ACC112 (cell line): ENCODE data around the gene TGFA.

Experiments
- H2AFZ ChIP-seq: fragments of 200-600 bp; sonication (generic); one replicate; pipeline ENCODE4 v1.6.0; 2017; ENCODE audit warnings: antibody characterized with exemption, low read length; ENCODE audit not compliant: unreplicated experiment
- H3K27ac ChIP-seq: fragments of 200-600 bp; sonication (generic); 2 replicates; pipeline ENCODE4 v1.5.1; 2014; ENCODE audit warnings: low read depth, mild to moderate bottlenecking, antibody characterized with exemption, low read length, moderate library complexity
- H3K27me3 ChIP-seq: fragments of 200-600 bp; sonication (generic); 2 replicates; pipeline ENCODE4 v1.6.1; 2014; ENCODE audit warnings: mild to moderate bottlenecking, antibody characterized with exemption, low read length, moderate library complexity, mixed read lengths; ENCODE audit not compliant: insufficient read depth
- H3K36me3 ChIP-seq: fragments of 200-600 bp; sonication (generic); 2 replicates; pipeline ENCODE4 v1.6.1; 2016; ENCODE audit warnings: mild to moderate bottlenecking, antibody characterized with exemption, low read length, moderate library complexity, mixed read lengths; ENCODE audit not compliant: insufficient read depth
- H3K4me1 ChIP-seq: fragments of 200-600 bp; sonication (generic); one replicate; pipeline ENCODE4 v1.6.1; 2016; ENCODE audit warnings: low read length, mixed read lengths; ENCODE audit not compliant: insufficient read depth, unreplicated experiment, control insufficient read depth
- H3K4me3 ChIP-seq: fragments of 200-600 bp; sonication (generic); 2 replicates; pipeline ENCODE4 v1.5.1; 2014; ENCODE audit warnings: mild to moderate bottlenecking, low read depth, low read length
- H3K79me2 ChIP-seq: fragments of 200-600 bp; sonication (generic); one replicate; pipeline ENCODE4 v1.6.0; 2016; ENCODE audit warnings: low read length; ENCODE audit not compliant: control insufficient read depth, unreplicated experiment, insufficient read depth

Gene TGFA

DNA sequence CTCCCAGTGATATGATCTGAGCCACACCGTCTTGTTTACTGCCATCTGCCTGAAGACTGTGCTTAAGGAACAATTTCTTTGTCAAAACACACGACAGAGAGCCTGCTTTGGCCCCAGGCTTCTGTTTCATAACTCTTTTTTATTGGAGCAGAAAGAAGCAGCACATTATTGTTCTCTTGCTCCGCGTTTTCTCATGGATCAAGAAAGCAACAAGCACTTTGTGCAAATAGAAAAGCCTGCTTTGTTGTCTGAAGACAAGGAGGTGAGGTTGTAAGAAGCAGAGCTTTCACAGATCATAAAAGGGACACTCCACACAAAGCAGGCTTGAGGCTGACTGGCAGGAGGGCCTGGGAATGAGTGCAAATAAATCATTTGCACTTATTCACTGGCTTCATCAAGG is 133.5 kb downstream of the TGFA start:
- Histone ChIP-seq H3K27ac (no peak overlapping the region), H3K36me3 (no peaks in the 10 kb centered on the region), H3K4me1 (no peaks in the 10 kb centered on the region), H3K79me2 (no peaks in the 10 kb centered on the region), H2AFZ (no peak overlapping the region), H3K4me3 (no peak overlapping the region), H3K27me3 (peaks cover 91% of the 10 kb centered on the region)

DNA sequence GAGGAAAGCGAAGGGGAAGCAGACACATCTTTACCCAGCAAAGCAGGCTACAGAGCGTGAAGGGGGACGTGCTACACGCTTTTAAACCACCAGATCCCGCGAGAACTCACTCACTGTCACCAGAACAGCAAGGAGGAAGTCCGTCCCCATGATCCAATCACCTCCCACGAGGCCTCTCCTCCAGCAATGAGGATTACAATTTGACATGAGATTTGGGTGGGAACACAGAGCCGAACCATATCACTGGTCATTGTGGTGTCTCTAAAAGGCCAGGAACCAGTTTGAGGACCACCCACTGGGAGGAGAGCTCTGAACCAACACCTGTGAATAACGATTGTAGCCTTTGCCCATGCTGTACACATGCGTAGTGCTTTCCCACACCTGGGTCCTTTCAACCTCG is 135.1 kb downstream of the TGFA start:
- no peaks in the 10 kb centered on the region for H3K4me1 ChIP-seq
- no peaks in the 10 kb centered on the region for H3K79me2 ChIP-seq
- no peak overlapping the region for H2AFZ ChIP-seq
- peaks cover 94% of the 10 kb centered on the region for H3K27me3 ChIP-seq
- no peak overlapping the region for H3K4me3 ChIP-seq
- H3K27ac ChIP-seq = no peak overlapping the region
- H3K36me3 ChIP-seq = no peaks in the 10 kb centered on the region

DNA sequence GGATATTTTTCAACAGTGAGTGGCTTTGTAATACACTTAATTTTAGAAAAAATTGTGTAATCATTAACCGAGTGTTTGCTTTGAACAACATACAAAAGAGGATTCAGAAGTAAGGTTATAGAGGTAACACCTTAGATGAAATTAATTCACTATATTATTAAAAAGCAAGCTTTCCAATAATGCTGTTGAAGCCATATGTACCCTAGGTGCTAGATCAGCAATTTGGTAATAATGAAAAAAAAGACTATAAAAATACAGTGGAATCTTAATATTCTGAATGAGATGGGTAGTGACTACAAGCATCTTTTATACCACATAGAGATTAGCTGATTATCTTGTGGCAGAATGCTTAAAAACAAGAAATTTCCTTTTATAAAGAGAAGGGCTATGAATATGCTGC is 136.6 kb downstream of the TGFA start:
- no peak overlapping the region for H3K4me3 ChIP-seq
- H3K79me2 ChIP-seq = no peaks in the 10 kb centered on the region
- H3K27ac ChIP-seq = no peak overlapping the region
- H2AFZ ChIP-seq = no peak overlapping the region
- peaks cover 95% of the 10 kb centered on the region for H3K27me3 ChIP-seq
- no peaks in the 10 kb centered on the region for H3K4me1 ChIP-seq
- H3K36me3 ChIP-seq = no peaks in the 10 kb centered on the region

DNA sequence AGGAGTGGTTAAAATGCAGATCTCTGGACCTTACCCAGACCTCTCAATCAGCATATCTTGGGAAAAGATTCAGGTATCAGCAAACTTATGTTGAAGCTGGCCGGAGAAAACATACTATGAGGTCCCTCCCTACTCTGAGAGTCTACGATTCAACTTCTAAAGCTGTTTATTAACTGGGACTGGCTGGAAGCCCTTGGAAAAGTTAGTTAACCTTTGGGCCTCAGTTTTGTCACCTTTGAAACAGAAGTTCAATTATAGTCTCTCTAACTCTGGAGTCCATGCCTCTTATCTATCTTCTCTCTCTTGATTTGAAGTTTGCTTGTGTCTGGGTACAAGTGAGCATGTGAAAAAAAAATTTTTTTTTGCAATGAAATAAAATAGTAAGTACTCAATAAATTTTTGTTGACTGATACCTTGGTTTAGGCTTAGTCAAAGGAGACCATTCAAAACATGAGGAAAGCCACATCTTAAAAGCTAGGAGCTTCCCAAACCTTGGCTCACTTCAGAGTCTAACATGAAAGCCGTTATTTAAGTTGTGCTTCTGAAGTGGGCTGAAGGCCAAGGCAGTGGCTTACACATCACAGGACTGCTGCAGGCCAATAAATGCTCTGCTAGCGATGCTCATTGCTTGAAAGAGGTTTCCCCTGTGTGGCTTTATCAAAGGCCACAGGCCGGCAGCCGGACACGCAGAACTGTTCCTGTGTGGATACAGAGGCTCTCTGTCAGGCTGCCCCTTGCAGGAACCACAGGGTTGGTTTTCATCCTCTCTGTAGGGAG is 141.1 kb downstream of the TGFA start:
- H3K79me2 ChIP-seq = no peaks in the 10 kb centered on the region

DNA sequence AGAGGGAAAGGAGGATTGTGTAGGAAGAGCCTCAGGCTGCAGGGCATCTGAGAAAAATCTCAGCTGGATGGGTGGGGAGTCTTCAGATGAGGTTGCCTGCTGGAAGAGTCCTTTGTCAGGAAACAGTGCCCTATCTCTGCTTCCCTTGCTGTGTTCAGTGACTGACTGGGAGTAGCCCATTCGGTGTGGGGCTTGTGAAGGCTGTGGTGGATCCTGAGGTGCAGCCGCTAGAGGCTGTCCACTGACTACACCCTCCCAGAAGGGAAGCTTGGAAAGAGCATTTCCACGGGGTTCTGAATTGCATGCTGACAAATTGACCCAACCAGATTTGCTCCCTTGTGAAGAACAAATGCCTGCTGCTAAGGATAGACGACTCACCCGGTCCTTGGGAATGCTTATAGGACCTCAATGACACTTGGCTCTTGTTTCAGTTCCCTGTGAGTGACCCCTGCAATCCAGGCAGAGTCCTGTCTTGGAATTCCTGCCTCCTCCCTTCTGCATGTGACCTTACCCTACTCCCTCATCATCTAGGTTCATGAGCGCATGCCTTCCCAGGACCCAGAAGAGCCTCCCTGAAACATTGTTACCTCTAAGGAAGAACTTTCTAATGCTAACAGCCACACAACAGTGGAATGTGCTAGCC is 142.0 kb downstream of the TGFA start:
- no peaks in the 10 kb centered on the region for H3K79me2 ChIP-seq
- no peak overlapping the region for H3K27ac ChIP-seq
- peaks cover 89% of the 10 kb centered on the region for H3K27me3 ChIP-seq
- no peaks in the 10 kb centered on the region for H3K4me1 ChIP-seq
- no peaks in the 10 kb centered on the region for H3K36me3 ChIP-seq
- H2AFZ ChIP-seq = no peak overlapping the region
- H3K4me3 ChIP-seq = no peak overlapping the region

More for the DNA sequence above, 141.1 kb downstream of the TGFA start:
- Histone ChIP-seq H3K4me3 (no peak overlapping the region), H2AFZ (no peak overlapping the region), H3K36me3 (no peaks in the 10 kb centered on the region), H3K4me1 (no peaks in the 10 kb centered on the region), H3K27ac (no peak overlapping the region), H3K27me3 (peaks cover 94% of the 10 kb centered on the region)

DNA sequence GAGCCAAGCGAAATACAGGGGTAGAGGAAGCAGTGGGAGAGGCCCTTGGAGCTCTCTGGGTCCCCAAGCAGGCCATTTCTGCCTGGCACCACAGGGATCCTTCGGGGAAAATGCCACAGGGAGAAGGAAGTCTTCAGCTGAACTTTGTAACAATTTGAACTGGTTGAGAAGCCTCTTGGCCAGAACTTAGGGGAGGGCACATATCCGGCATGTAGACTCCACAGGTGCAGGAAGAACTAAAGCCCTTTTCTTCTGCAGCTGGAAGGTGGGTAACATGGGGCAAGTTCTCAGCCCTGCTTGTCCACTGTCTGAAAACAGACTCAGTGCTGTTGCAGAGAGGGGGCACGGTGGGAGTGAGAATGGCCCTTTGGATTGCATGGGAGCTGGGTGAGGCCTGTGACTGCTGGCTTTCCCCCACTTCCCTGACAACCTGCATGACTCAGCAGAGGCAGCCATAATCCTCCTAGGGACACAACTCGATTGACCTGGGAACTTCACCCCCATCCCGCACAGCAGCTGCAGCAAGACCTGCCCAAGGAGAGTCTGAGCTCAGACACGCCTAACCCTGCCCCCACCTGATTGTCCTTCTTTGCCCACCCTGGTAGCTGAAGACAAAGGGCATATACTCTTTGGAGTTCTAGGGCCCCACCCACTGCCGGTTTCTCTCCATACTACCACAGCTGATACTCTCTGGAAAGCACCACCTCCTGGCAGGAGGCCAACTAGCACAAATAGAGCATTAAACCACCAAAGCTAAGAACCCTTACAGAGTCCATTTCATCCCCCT is 150.2 kb downstream of the TGFA start:
- Histone ChIP-seq H3K36me3 (no peaks in the 10 kb centered on the region), H3K4me3 (no peak overlapping the region), H3K4me1 (no peaks in the 10 kb centered on the region), H3K79me2 (no peaks in the 10 kb centered on the region), H3K27ac (no peak overlapping the region), H3K27me3 (peaks cover 84% of the 10 kb centered on the region), H2AFZ (no peak overlapping the region)

DNA sequence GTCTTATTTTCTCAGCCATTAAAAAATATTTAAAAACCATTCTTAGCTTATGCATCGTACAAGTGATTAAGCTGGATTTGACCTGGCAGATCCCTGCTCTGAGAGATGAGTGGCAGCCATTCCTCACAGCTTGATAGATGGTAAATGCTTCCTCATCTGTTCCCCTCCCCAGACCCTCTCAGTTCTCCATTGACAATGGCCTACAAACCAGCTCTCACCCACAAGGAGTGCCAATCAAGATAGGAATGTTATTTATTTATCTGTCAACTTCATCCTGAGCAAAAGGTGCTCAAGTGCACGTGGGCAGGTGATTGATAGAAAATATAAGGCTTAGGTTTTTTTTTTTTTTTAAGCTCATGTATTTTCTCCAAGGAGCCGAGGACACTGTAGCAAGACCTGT is 153.1 kb downstream of the TGFA start:
- Histone ChIP-seq H3K36me3 (no peaks in the 10 kb centered on the region), H3K4me3 (no peak overlapping the region), H3K79me2 (no peaks in the 10 kb centered on the region), H3K27ac (no peak overlapping the region), H2AFZ (no peak overlapping the region), H3K4me1 (no peaks in the 10 kb centered on the region), H3K27me3 (peaks cover 91% of the 10 kb centered on the region)

DNA sequence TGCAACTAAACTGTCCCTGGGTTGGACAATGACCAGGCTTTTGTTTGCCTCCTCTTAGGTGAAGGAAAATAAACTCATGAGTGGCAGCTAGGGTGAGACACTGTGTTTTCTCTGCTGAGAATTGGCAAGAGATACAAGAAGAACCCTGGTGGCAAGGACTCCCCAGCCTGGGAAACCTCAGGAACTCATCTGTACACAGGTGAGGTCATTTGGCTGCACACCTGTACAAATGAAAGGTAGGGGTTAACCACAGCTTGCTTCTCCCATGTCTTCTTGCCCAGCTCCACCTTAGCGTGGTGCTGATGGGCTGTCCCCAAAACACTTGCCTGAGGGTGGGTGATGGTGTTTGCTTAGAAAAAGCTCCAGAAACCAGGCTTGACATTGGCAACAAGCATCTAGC is 154.6 kb downstream of the TGFA start:
- Histone ChIP-seq H2AFZ (no peak overlapping the region), H3K4me1 (no peaks in the 10 kb centered on the region), H3K79me2 (no peaks in the 10 kb centered on the region), H3K27ac (no peak overlapping the region), H3K36me3 (no peaks in the 10 kb centered on the region), H3K4me3 (no peak overlapping the region), H3K27me3 (peaks cover 91% of the 10 kb centered on the region)
